Loucy (cell line): ENCODE results near the gene ZNF474.

Experiments
- H2AFZ ChIP-seq: fragments of 200-600 bp; sonication (generic); 2 replicates; pipeline ENCODE4 v1.6.0; 2016; ENCODE audit warnings: antibody characterized with exemption, mild to moderate bottlenecking, low read length, moderate library complexity
- H3F3A ChIP-seq: fragments of 200-600 bp; 2 replicates; pipeline ENCODE4 v1.6.0; 2016; ENCODE audit warnings: antibody characterized with exemption, low read depth, mild to moderate bottlenecking
- H3K27me3 ChIP-seq: fragments of 200-600 bp; sonication (generic); 2 replicates; pipeline ENCODE4 v1.6.1; 2014; ENCODE audit warnings: low read length, mild to moderate bottlenecking; ENCODE audit not compliant: insufficient read depth, poor library complexity, severe bottlenecking
- H3K36me3 ChIP-seq: fragments of 200-600 bp; sonication (generic); 2 replicates; pipeline ENCODE4 v1.6.1; 2016; ENCODE audit warnings: low read length; ENCODE audit not compliant: insufficient read depth
- H3K4me1 ChIP-seq: fragments of 200-600 bp; sonication (generic); 2 replicates; pipeline ENCODE4 v1.5.1; 2014; ENCODE audit warnings: low read length, mild to moderate bottlenecking; ENCODE audit not compliant: insufficient read depth, poor library complexity, severe bottlenecking
- H3K4me2 ChIP-seq: fragments of 200-600 bp; sonication (generic); 2 replicates; pipeline ENCODE4 v1.6.0; 2014; ENCODE audit warnings: antibody characterized with exemption, low read length, low read depth, mild to moderate bottlenecking; ENCODE audit not compliant: poor library complexity, severe bottlenecking
- H3K4me3 ChIP-seq: fragments of 200-600 bp; sonication (generic); 2 replicates; pipeline ENCODE4 v1.5.1; 2014; ENCODE audit warnings: low read length, mild to moderate bottlenecking, mixed read lengths; ENCODE audit not compliant: poor library complexity, severe bottlenecking
- H3K79me2 ChIP-seq: fragments of 200-600 bp; sonication (generic); 2 replicates; pipeline ENCODE4 v1.6.1; 2014; ENCODE audit warnings: low read length; ENCODE audit not compliant: insufficient read depth
- H3K9ac ChIP-seq: fragments of 200-600 bp; sonication (generic); 2 replicates; pipeline ENCODE4 v1.6.0; 2014; ENCODE audit warnings: mild to moderate bottlenecking, low read depth, low read length, moderate library complexity; ENCODE audit not compliant: poor library complexity, severe bottlenecking
- H3K9me2 ChIP-seq: fragments of 200-600 bp; sonication (generic); replicated peaks from 2 replicates; pipeline ENCODE4 v1.6.1; 2016; ENCODE audit warnings: low read depth, low read length, mixed read lengths
- H3K9me3 ChIP-seq: fragments of 200-600 bp; sonication (generic); 2 replicates; pipeline ENCODE4 v1.6.1; 2014; ENCODE audit warnings: mild to moderate bottlenecking, antibody characterized with exemption, low read length, low read depth; ENCODE audit not compliant: insufficient read depth
- H4K20me1 ChIP-seq: fragments of 200-600 bp; sonication (generic); 2 replicates; pipeline ENCODE4 v1.6.0; 2014; ENCODE audit warnings: antibody characterized with exemption, low read length, mild to moderate bottlenecking; ENCODE audit not compliant: insufficient read depth, poor library complexity, severe bottlenecking
- CTCF ChIP-seq: fragments of 200-600 bp; sonication (generic); conservative IDR thresholded peaks from 2 replicates; pipeline ENCODE4 v1.5.1; 2014; ENCODE audit warnings: mild to moderate bottlenecking, antibody characterized with exemption, low read length
- EZH2phosphoT487 ChIP-seq: fragments of 200-600 bp; IDR thresholded peaks from 2 replicates; pipeline ENCODE4 v1.6.1; 2018; ENCODE audit warnings: antibody characterized with exemption, mild to moderate bottlenecking, moderate library complexity, borderline replicate concordance

Gene ZNF474

GRCh38 chr5:122085041-122085440 is 44.3 kb upstream of the ZNF474 start:
- H3K9ac ChIP-seq, result no peak overlapping the region
- H3K4me1 ChIP-seq, result peaks cover 6% of the 10 kb centered on the region
- no peak for TF ChIP-seq EZH2phosphoT487
- no peak for TF ChIP-seq CTCF
- H2AFZ ChIP-seq, result no peak overlapping the region
- H3K4me2 ChIP-seq, result no peak overlapping the region
- no peak overlapping the region for H3K4me3 ChIP-seq
- no peaks in the 10 kb centered on the region for H3K9me2 ChIP-seq
- no peaks in the 10 kb centered on the region for H3K79me2 ChIP-seq
- H4K20me1 ChIP-seq, result no peaks in the 10 kb centered on the region
- H3K36me3 ChIP-seq, result no peaks in the 10 kb centered on the region
- H3F3A ChIP-seq, result no peaks in the 10 kb centered on the region
- H3K9me3 ChIP-seq, result no peaks in the 10 kb centered on the region
- no peaks in the 10 kb centered on the region for H3K27me3 ChIP-seq

GRCh38 chr5:122089096-122090013 is 40.0 kb upstream of the ZNF474 start:
- TF ChIP-seq EZH2phosphoT487 (no peak), CTCF (no peak)
- Histone ChIP-seq H3F3A (no peaks in the 10 kb centered on the region), H3K4me3 (no peak overlapping the region), H3K36me3 (no peaks in the 10 kb centered on the region), H3K79me2 (no peaks in the 10 kb centered on the region), H3K4me1 (peaks cover 6% of the 10 kb centered on the region), H3K9me3 (no peaks in the 10 kb centered on the region), H3K9ac (no peak overlapping the region), H3K9me2 (no peaks in the 10 kb centered on the region), H2AFZ (no peak overlapping the region), H3K27me3 (no peaks in the 10 kb centered on the region), H4K20me1 (no peaks in the 10 kb centered on the region), H3K4me2 (no peak overlapping the region)

- no peaks in the 10 kb centered on the region for H3F3A ChIP-seq
- peak; percentile 40; the same call in 1 of the 2 replicates for TF ChIP-seq CTCF
- TF ChIP-seq EZH2phosphoT487, result no peak
- H3K27me3 ChIP-seq, result no peaks in the 10 kb centered on the region
- H2AFZ ChIP-seq, result no peak overlapping the region
- H3K4me2 ChIP-seq, result no peak overlapping the region
- no peaks in the 10 kb centered on the region for H3K79me2 ChIP-seq
- H3K9me3 ChIP-seq, result no peaks in the 10 kb centered on the region
- no peaks in the 10 kb centered on the region for H3K36me3 ChIP-seq
- H3K9ac ChIP-seq, result no peak overlapping the region
- no peaks in the 10 kb centered on the region for H3K9me2 ChIP-seq
- H4K20me1 ChIP-seq, result no peaks in the 10 kb centered on the region
- no peak overlapping the region for H3K4me3 ChIP-seq
- peaks cover 6% of the 10 kb centered on the region for H3K4me1 ChIP-seq
Observed at GRCh38 chr5:122091936-122092600, 37.3 kb upstream of the ZNF474 start.
